ENCODE results near the gene C4A.
"Not testable (repeated sequence)": the region's sequence is repeated elsewhere in the genome, so short reads cannot be mapped to it uniquely, and the experiment has no call there.

The C4A gene

DNA sequence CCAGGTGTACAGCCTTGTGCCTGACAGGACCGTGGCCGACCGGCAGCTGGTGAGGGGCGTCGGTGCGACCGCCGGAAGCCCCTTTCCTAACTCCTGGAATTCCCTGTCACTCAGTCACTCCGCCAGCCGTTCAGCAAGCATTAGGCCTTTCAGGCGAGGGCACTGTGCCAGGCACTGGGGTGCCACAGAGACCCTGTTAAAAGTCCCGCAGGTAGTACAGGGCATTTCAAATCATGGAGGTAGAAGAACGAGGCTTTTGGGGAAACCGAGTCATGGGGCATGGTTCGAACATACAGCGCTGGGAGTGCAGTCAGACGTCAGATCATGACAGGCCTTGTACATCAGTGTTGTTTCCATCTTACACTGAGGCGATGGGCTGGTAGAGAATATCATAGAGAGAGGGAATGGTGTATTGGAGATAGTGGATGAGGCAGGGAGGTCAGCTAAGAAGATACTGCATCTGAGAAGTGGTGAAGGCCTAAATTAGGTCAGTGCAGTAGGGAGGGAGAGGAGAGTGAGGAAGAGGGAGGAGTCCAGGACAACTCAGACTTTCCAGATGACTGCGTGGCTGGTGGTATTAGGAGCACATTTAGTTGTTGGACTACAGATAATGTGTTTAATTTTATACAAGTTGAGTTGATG is 9.0 kb upstream of the C4A start:
- no peaks in the 10 kb centered on the region for H3K9me3 ChIP-seq (ENCODE audit: control insufficient read depth, low read depth, low read length)
- no peaks in the 10 kb centered on the region for H3K27me3 ChIP-seq (ENCODE audit: control insufficient read depth, insufficient read depth, low read length)
- peak overlapping the region; percentile 59 for H3K9ac ChIP-seq (ENCODE audit: low read length)
- peak overlapping the region; percentile 89 for H3K27ac ChIP-seq (ENCODE audit: low read length)
- peaks cover 16% of the 10 kb centered on the region for H3K36me3 ChIP-seq (ENCODE audit: control insufficient read depth, low read depth, low read length)
- H3K4me3 ChIP-seq (ENCODE audit: low read length): peak overlapping the region; percentile 91
- H3K4me1 ChIP-seq (ENCODE audit: control insufficient read depth, low read depth, low read length): peaks cover 5% of the 10 kb centered on the region

DNA sequence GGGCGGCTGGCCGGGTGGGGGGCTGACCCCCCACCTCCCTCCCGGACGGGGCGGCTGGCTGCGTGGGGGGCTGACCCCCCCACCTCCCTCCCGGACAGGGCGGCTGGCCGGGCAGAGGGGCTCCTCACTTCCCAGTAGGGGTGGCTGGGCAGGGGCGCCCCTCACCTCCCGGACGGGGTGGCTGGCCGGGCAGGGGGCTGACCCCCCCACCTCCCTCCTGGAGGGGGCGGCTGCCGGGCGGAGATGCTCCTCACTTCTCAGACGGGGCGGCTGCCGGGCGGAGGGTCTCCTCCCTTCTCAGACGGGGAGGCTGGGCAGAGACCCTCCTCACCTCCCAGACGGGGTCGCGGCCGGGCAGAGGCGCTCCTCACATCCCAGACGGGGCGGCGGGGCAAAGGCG is 5.8 kb upstream of the C4A start:
- H3K27me3 ChIP-seq (ENCODE audit: control insufficient read depth, insufficient read depth, low read length); H3K9ac ChIP-seq (ENCODE audit: low read length); H3K4me1 ChIP-seq (ENCODE audit: control insufficient read depth, low read depth, low read length); H3K4me3 ChIP-seq (ENCODE audit: low read length); H3K36me3 ChIP-seq (ENCODE audit: control insufficient read depth, low read depth, low read length); H3K9me3 ChIP-seq (ENCODE audit: control insufficient read depth, low read depth, low read length); H3K27ac ChIP-seq (ENCODE audit: low read length): not testable (repeated sequence)

DNA sequence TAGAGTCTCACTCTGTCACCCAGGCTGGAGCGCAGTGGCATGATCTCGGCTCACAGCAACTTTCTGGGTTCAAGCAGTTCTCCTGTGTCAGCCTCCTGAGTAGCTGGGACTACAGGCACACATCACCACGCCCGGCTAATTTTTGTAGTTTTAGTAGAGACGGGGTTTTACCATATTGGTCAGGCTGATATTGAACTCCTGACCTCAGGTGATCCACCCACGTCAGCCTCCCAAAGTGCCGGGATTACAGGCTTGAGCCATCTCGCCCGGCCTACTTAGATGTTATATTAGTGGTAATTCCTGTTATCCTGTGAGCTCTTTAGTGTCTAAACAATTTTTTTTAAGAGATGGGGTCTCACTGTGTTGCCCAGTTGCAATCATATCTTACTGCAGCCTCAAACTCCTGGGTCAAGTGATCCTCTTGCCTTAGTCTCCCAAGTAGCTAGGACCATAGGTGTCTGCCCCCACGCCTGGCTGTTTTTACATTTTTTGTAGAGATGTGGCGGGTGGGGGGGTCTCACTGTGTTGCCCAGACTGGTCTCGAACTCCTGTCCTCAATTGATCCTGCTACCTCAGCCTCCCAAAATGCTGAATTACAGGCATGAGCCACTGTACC is 3.9 kb upstream of the C4A start:
- H3K36me3 ChIP-seq (ENCODE audit: control insufficient read depth, low read depth, low read length): peaks cover 8% of the 10 kb centered on the region
- H3K9ac ChIP-seq (ENCODE audit: low read length): no peak overlapping the region
- H3K27ac ChIP-seq (ENCODE audit: low read length): no peak overlapping the region
- H3K4me3 ChIP-seq (ENCODE audit: low read length): no peak overlapping the region
- H3K9me3 ChIP-seq (ENCODE audit: control insufficient read depth, low read depth, low read length): no peaks in the 10 kb centered on the region
- no peaks in the 10 kb centered on the region for H3K27me3 ChIP-seq (ENCODE audit: control insufficient read depth, insufficient read depth, low read length)
- H3K4me1 ChIP-seq (ENCODE audit: control insufficient read depth, low read depth, low read length): peaks cover 3% of the 10 kb centered on the region

DNA sequence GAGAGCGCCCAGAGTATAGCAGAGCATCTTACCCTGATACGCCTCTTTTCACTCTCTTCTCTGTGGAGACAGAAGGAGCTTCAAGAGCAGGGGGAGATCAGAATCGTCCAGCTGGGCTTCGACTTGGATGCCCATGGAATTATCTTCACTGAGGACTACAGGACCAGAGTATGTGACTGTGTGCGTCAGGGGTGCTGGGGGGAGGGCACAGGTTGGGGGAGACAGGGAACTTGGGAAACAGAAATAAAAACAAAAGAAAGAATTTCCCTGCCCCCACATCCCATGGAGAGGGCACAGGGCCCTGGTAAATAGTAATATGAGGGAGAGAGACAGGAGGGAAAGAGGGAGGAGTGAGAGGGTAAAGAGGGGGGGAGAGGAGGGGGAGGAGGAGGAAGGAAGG is 3.0 kb upstream of the C4A start:
- no peak overlapping the region for H3K27ac ChIP-seq (ENCODE audit: low read length)
- H3K36me3 ChIP-seq (ENCODE audit: control insufficient read depth, low read depth, low read length): peaks cover 8% of the 10 kb centered on the region
- no peak overlapping the region for H3K4me3 ChIP-seq (ENCODE audit: low read length)
- H3K9me3 ChIP-seq (ENCODE audit: control insufficient read depth, low read depth, low read length): no peaks in the 10 kb centered on the region
- H3K27me3 ChIP-seq (ENCODE audit: control insufficient read depth, insufficient read depth, low read length): no peaks in the 10 kb centered on the region
- H3K9ac ChIP-seq (ENCODE audit: low read length): no peak overlapping the region
- H3K4me1 ChIP-seq (ENCODE audit: control insufficient read depth, low read depth, low read length): no peaks in the 10 kb centered on the region

DNA sequence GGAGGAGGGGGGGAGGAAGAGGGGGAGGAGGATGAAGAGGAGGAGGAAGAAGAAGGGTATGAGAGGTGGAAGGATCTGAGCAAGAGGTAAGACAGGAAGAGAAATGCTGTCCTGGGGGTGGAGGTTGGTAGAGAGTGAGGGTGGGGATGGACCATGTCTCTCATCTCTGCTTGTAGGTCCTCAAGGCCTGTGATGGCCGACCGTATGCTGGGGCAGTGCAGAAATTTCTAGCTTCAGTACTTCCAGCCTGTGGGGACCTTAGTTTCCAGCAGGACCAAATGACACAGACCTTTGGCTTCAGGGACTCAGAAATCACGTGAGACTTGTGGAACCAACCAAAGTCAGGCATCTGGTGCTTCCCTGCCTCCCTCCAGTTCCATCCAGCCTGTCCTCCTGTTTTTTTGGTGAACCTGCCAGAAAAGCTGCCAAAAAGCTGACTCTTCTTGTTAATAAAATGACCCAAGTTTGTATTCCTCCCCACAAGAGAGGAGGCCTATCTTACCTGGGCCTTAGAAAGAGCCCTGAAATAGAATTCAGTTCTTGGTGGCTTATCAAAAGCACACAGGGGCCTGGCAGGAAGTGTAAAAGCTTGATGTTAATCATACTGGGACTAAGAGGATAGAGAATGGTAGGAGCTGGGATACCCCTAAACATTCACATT is 2.5 kb upstream of the C4A start:
- Histone ChIP-seq H3K27me3 (ENCODE audit: control insufficient read depth, insufficient read depth, low read length) (no peaks in the 10 kb centered on the region), H3K27ac (ENCODE audit: low read length) (no peak overlapping the region), H3K9ac (ENCODE audit: low read length) (no peak overlapping the region), H3K4me1 (ENCODE audit: control insufficient read depth, low read depth, low read length) (no peaks in the 10 kb centered on the region), H3K4me3 (ENCODE audit: low read length) (no peak overlapping the region), H3K9me3 (ENCODE audit: control insufficient read depth, low read depth, low read length) (no peaks in the 10 kb centered on the region), H3K36me3 (ENCODE audit: control insufficient read depth, low read depth, low read length) (peaks cover 8% of the 10 kb centered on the region)

DNA sequence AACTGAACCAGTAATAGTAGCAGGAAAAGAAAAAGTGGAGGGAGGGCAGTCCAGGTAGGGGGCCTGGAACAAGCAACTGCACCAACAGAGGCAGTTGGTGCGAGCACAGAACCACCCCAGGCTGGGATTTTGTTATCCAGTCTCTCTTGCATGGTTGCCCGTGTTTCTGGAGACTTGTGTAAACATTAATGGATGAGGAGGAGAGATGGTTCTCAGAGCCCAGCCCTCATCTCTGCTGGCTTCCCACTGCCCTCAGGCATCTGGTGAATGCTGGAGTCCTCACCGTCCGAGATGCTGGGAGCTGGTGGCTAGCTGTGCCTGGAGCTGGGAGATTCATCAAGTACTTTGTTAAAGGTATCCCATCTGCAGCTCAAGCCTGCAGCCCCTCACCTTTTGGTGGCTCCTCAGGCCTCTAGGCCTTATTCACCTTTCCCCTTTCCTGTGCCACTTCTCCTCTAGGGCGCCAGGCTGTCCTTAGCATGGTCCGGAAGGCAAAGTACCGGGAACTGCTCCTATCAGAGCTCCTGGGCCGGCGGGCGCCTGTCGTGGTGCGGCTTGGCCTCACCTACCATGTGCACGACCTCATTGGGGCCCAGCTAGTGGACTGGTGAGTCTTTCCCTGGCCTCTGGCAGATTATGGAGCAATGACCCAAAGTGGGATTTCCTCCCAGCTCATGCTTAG is 1.5 kb upstream of the C4A start:
- H3K4me1 ChIP-seq (ENCODE audit: control insufficient read depth, low read depth, low read length); H3K9me3 ChIP-seq (ENCODE audit: control insufficient read depth, low read depth, low read length); H3K27ac ChIP-seq (ENCODE audit: low read length); H3K27me3 ChIP-seq (ENCODE audit: control insufficient read depth, insufficient read depth, low read length); H3K9ac ChIP-seq (ENCODE audit: low read length); H3K36me3 ChIP-seq (ENCODE audit: control insufficient read depth, low read depth, low read length); H3K4me3 ChIP-seq (ENCODE audit: low read length): not testable (repeated sequence)

DNA sequence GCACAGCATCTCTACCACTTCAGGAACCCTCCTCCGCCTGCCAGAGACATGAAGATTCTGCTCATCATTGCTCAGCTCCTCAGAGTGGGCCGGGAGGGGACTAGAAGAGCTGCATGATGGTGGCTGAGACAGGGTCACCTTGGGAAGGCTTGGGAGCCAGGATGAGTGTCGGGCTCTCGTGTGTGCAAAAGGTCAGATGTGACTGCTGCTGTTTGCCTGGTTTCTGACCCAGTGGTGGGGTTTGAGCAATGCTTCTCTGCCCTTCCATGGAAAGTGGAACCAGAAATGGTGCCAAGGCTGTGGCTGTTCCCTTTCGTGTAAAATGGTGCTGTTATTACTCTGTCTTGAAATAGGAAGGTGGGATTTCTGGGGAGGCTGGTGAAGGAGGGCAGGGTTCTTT is 859 bp upstream of the C4A start:
- not testable (repeated sequence) for H3K36me3 ChIP-seq (ENCODE audit: control insufficient read depth, low read depth, low read length); H3K9ac ChIP-seq (ENCODE audit: low read length); H3K27me3 ChIP-seq (ENCODE audit: control insufficient read depth, insufficient read depth, low read length); H3K27ac ChIP-seq (ENCODE audit: low read length); H3K4me3 ChIP-seq (ENCODE audit: low read length); H3K9me3 ChIP-seq (ENCODE audit: control insufficient read depth, low read depth, low read length); H3K4me1 ChIP-seq (ENCODE audit: control insufficient read depth, low read depth, low read length)

DNA sequence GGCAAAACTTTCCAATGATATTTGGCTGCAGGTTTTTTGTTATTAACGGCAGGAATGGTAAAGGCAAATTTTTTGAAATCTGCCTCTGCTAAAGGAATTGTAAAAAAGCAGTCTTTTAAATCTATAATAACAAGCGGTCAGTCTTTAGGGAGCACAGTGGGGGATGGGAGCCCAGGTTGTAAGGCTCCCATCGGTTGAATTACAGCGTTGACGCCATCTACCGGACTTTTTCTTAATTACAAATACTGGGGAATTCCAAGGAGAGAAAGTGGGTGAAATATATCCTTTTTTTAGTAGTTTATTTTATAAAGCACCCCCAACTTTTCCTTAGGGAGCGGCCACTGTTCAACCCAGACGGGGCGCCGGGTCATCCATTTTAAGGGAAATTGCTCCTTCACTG is 7.5 kb downstream of the C4A start:
- H3K4me1 ChIP-seq (ENCODE audit: control insufficient read depth, low read depth, low read length); H3K36me3 ChIP-seq (ENCODE audit: control insufficient read depth, low read depth, low read length); H3K4me3 ChIP-seq (ENCODE audit: low read length); H3K9ac ChIP-seq (ENCODE audit: low read length); H3K27me3 ChIP-seq (ENCODE audit: control insufficient read depth, insufficient read depth, low read length); H3K27ac ChIP-seq (ENCODE audit: low read length); H3K9me3 ChIP-seq (ENCODE audit: control insufficient read depth, low read depth, low read length): not testable (repeated sequence)

DNA sequence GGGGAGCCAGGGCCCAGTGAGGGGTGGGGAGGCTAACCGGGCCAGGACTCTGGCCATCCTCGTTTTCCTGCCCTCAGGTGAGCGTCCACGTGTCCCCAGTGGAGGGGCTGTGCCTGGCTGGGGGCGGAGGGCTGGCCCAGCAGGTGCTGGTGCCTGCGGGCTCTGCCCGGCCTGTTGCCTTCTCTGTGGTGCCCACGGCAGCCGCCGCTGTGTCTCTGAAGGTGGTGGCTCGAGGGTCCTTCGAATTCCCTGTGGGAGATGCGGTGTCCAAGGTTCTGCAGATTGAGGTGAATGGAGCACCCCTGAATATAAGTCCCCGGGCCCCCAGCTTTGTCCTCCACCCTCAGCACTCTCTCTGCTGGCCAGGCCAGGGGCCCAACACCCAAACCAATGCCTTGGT is 12.6 kb downstream of the C4A start:
- not testable (repeated sequence) for H3K4me3 ChIP-seq (ENCODE audit: low read length); H3K4me1 ChIP-seq (ENCODE audit: control insufficient read depth, low read depth, low read length); H3K9ac ChIP-seq (ENCODE audit: low read length); H3K9me3 ChIP-seq (ENCODE audit: control insufficient read depth, low read depth, low read length); H3K27ac ChIP-seq (ENCODE audit: low read length); H3K36me3 ChIP-seq (ENCODE audit: control insufficient read depth, low read depth, low read length); H3K27me3 ChIP-seq (ENCODE audit: control insufficient read depth, insufficient read depth, low read length)

DNA sequence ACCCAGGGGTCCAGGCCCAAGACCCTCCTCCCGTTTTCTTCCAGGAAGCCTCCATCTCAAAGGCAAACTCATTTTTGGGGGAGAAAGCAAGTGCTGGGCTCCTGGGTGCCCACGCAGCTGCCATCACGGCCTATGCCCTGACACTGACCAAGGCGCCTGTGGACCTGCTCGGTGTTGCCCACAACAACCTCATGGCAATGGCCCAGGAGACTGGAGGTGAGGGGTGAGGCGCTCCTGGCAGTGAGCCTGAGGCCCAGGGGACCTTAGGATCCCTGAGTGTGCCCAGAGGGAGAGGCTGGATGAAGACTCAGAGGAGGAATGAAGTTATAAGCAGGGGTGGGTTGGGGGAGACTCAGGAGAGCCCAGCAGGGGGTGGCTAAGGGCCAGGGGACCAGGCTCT is 14.5 kb downstream of the C4A start:
- not testable (repeated sequence) for H3K4me3 ChIP-seq (ENCODE audit: low read length); H3K9ac ChIP-seq (ENCODE audit: low read length); H3K9me3 ChIP-seq (ENCODE audit: control insufficient read depth, low read depth, low read length); H3K27ac ChIP-seq (ENCODE audit: low read length); H3K36me3 ChIP-seq (ENCODE audit: control insufficient read depth, low read depth, low read length); H3K4me1 ChIP-seq (ENCODE audit: control insufficient read depth, low read depth, low read length); H3K27me3 ChIP-seq (ENCODE audit: control insufficient read depth, insufficient read depth, low read length)

DNA sequence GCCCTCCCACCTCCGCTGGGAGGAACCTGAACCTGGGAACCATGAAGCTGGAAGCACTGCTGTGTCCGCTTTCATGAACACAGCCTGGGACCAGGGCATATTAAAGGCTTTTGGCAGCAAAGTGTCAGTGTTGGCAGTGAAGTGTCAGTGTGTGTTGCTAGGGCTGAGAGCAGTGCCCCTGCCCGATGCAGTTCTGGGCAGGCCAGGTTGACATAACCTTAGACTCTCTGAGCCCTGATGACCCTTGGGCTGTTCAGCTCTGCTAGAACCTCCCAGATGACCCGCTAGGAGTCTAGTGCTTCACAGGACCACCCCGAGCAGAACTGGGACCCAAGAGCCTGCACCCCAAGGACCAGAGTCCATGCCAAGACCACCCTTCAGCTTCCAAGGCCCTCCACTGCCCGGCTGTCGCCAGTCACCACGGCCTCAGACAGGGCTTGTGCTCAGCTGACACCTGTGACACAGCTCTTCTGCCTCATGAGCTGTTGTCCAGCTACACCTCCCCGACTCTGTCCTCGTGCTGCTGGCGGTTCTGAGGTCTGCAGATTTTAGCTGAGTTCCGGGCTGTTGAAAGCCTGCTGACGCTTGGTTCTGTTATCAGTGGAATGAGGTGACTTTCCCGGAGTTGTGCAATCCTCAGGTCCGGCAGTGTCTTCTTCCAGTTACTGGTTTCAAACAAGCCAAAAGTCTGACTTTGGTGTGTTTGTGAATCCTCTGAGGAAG is 20.9 kb downstream of the C4A start:
- H3K9ac ChIP-seq (ENCODE audit: low read length); H3K4me1 ChIP-seq (ENCODE audit: control insufficient read depth, low read depth, low read length); H3K9me3 ChIP-seq (ENCODE audit: control insufficient read depth, low read depth, low read length); H3K27ac ChIP-seq (ENCODE audit: low read length); H3K27me3 ChIP-seq (ENCODE audit: control insufficient read depth, insufficient read depth, low read length); H3K36me3 ChIP-seq (ENCODE audit: control insufficient read depth, low read depth, low read length); H3K4me3 ChIP-seq (ENCODE audit: low read length): not testable (repeated sequence)

Data from iPS-18a (cell line).